Astrocyte (in vitro differentiated cells and primary cell): ENCODE measurements around the gene TMEM59. TPM values are rescaled to one million over a fixed set of nuclear protein-coding genes. Genes with fewer than 3 reads are reported as not detected.
"Not testable (repeated sequence)": the region's sequence is repeated elsewhere in the genome, so short reads cannot be mapped to it uniquely, and the experiment has no call there.

Experiments
- DNase-seq: peaks from one replicate; pipeline ENCODE4 v3.0.0-alpha.2; 2010; ENCODE audit warnings: low read depth
- FAIRE-seq: peaks from 2 replicates; lab custom pipeline; 2011; peaks lifted over from hg19 to GRCh38; lab: Jason Lieb, UNC
- H2AFZ ChIP-seq: 2 replicates; pipeline ENCODE4 v1.6.0; 2012; ENCODE audit warnings: low read depth, low read length, inconsistent platforms
- H3K27ac ChIP-seq: 2 replicates; pipeline ENCODE4 v1.5.1; 2011; ENCODE audit warnings: low read depth, low read length, inconsistent platforms
- H3K27me3 ChIP-seq: 2 replicates; pipeline ENCODE4 v1.6.0; 2011; ENCODE audit warnings: low read length, inconsistent platforms; ENCODE audit not compliant: insufficient read depth
- H3K36me3 ChIP-seq: 2 replicates; pipeline ENCODE4 v1.5.1; 2011; ENCODE audit warnings: low read length, inconsistent platforms; ENCODE audit not compliant: insufficient read depth
- H3K4me1 ChIP-seq: 2 replicates; pipeline ENCODE4 v1.5.1; 2011; ENCODE audit warnings: low read length, inconsistent platforms; ENCODE audit not compliant: insufficient read depth
- H3K4me2 ChIP-seq: 2 replicates; pipeline ENCODE4 v1.6.0; 2012; ENCODE audit warnings: low read length, inconsistent platforms
- H3K4me3 ChIP-seq: 2 replicates; pipeline ENCODE4 v1.5.1; 2011; ENCODE audit warnings: low read depth, mild to moderate bottlenecking, low read length, inconsistent platforms; ENCODE audit not compliant: insufficient read depth
- H3K79me2 ChIP-seq: 2 replicates; pipeline ENCODE4 v1.6.0; 2012; ENCODE audit warnings: mild to moderate bottlenecking, low read length, inconsistent platforms; ENCODE audit not compliant: insufficient read depth
- H3K9ac ChIP-seq: 2 replicates; pipeline ENCODE4 v1.6.0; 2012; ENCODE audit warnings: mild to moderate bottlenecking, low read length, inconsistent platforms
- H3K9me3 ChIP-seq: 2 replicates; pipeline ENCODE4 v1.5.1; 2012; ENCODE audit warnings: low read depth, mild to moderate bottlenecking, low read length, inconsistent platforms; ENCODE audit not compliant: insufficient read depth
- H4K20me1 ChIP-seq: 2 replicates; pipeline ENCODE4 v1.6.0; 2012; ENCODE audit warnings: low read length, inconsistent platforms; ENCODE audit not compliant: insufficient read depth
- H3K27ac Mint-ChIP-seq: one replicate; pipeline ENCODE4 v1.8.0; 2021; ENCODE audit warnings: mild to moderate bottlenecking, mixed read lengths; ENCODE audit not compliant: unreplicated experiment
- H3K27me3 Mint-ChIP-seq: one replicate; pipeline ENCODE4 v1.8.0; 2021; ENCODE audit warnings: low read depth, mixed read lengths; ENCODE audit not compliant: unreplicated experiment
- H3K36me3 Mint-ChIP-seq: one replicate; pipeline ENCODE4 v1.8.0; 2021; ENCODE audit warnings: low read depth, mixed read lengths; ENCODE audit not compliant: unreplicated experiment
- H3K4me1 Mint-ChIP-seq: one replicate; pipeline ENCODE4 v1.8.0; 2021; ENCODE audit warnings: low read depth, mixed read lengths; ENCODE audit not compliant: unreplicated experiment
- H3K4me3 Mint-ChIP-seq: one replicate; pipeline ENCODE4 v1.8.0; 2021; ENCODE audit warnings: mild to moderate bottlenecking, moderate library complexity, mixed read lengths; ENCODE audit not compliant: unreplicated experiment
- H3K9me3 Mint-ChIP-seq: one replicate; pipeline ENCODE4 v1.8.0; 2021; ENCODE audit warnings: mild to moderate bottlenecking, mixed read lengths; ENCODE audit not compliant: unreplicated experiment
- EZH2 ChIP-seq: IDR thresholded peaks from 2 replicates; pipeline ENCODE4 v1.6.1; 2012; ENCODE audit warnings: mild to moderate bottlenecking, low read length, inconsistent platforms; ENCODE audit not compliant: insufficient read depth
- total RNA-seq: library from RNA; stranded (reverse); gene quantifications from 2 replicates; pipeline ENCODE4 v1.2.1, GENCODE V29; 2021
- TF ChIP-seq, protein P1 (sequence below): IDR thresholded peaks from 2 replicates; pipeline ENCODE4 v1.5.1; 2011; ENCODE audit warnings: low read depth, mild to moderate bottlenecking, inconsistent platforms, low read length, moderate library complexity; ENCODE audit not compliant: insufficient read depth

The TMEM59 gene
- total RNA-seq, 1 donor from 2014 or later = 315 TPM

DNA sequence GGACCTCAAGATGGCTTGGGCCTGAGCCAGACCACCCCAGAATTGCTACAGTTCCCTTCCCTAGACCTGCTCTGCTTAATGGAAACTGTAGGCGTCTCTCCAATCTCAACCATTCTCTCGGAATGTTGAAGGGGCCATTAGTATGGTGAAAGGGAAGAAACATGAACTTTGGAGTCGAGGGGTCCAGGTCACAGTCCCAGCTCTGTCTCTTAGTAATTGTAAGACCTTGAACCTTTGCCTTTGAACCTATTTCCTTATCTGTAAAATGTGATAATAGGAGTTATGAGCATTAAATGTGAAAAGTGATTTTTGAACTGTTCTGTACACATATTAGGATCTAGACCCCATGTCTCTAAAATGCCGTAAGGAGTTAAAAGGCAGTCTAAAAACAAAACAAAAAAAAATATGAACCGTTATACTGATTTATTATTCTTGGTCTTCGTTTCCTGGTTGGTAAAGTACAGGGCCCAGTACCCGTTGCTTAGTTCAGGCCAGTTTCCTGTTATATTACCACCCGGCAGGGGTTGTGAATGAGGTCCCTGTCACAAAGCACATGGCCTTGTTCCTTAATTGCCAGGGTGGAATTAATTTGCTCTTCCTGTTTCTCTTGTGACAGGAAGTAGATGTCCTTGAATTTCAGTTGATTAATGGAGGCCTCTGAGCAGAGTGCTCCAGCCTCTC, 42.7 kb upstream of the TMEM59 start:
- Histone ChIP-seq H3K9ac (no peak overlapping the region), H3K4me3 (no peak overlapping the region), H3K9me3 (no peaks in the 10 kb centered on the region), H3K4me1 (no peaks in the 10 kb centered on the region), H4K20me1 (no peaks in the 10 kb centered on the region), H3K36me3 (no peaks in the 10 kb centered on the region), H3K27me3 (no peaks in the 10 kb centered on the region), H3K4me2 (no peak overlapping the region), H3K79me2 (no peaks in the 10 kb centered on the region), H3K27ac (no peak overlapping the region), H2AFZ (no peak overlapping the region)
- no peak overlapping the region for H3K27ac Mint-ChIP-seq
- no peaks in the 10 kb centered on the region for H3K9me3 Mint-ChIP-seq
- H3K36me3 Mint-ChIP-seq = peaks cover 10% of the 10 kb centered on the region
- H3K4me3 Mint-ChIP-seq = no peak overlapping the region
- DNase-seq (no peak), FAIRE-seq (no peak)
- no peak for TF ChIP-seq EZH2
- TF ChIP-seq, protein P1, sequence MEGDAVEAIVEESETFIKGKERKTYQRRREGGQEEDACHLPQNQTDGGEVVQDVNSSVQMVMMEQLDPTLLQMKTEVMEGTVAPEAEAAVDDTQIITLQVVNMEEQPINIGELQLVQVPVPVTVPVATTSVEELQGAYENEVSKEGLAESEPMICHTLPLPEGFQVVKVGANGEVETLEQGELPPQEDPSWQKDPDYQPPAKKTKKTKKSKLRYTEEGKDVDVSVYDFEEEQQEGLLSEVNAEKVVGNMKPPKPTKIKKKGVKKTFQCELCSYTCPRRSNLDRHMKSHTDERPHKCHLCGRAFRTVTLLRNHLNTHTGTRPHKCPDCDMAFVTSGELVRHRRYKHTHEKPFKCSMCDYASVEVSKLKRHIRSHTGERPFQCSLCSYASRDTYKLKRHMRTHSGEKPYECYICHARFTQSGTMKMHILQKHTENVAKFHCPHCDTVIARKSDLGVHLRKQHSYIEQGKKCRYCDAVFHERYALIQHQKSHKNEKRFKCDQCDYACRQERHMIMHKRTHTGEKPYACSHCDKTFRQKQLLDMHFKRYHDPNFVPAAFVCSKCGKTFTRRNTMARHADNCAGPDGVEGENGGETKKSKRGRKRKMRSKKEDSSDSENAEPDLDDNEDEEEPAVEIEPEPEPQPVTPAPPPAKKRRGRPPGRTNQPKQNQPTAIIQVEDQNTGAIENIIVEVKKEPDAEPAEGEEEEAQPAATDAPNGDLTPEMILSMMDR = no peak
- H3K4me1 Mint-ChIP-seq = no peaks in the 10 kb centered on the region
- no peaks in the 10 kb centered on the region for H3K27me3 Mint-ChIP-seq

DNA sequence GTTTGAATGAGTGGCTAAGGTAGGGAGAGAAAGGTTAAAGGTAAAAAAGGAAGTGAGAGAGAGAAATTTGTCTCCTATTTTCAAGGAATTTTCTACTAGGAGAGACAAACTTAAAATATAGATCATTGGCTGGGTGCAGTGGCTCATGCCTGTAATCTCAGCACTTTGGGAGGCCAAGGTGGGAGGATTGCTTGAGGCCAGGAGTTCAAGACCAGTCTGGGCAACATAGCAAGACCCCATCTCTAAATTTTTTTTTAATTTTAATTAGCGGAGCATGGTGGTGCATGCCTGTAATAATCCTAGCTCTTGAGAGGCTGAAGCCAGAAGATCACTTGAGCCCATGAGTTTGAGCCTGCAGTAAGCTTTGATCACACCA, 41.7 kb upstream of the TMEM59 start:
- not testable (repeated sequence) for H3K4me3 ChIP-seq, H3K27me3 Mint-ChIP-seq, H3K4me2 ChIP-seq, H2AFZ ChIP-seq, H3K79me2 ChIP-seq, H3K4me3 Mint-ChIP-seq, H3K27ac ChIP-seq, H3K36me3 ChIP-seq, DNase-seq, H3K4me1 ChIP-seq, H3K4me1 Mint-ChIP-seq, H3K9ac ChIP-seq, H4K20me1 ChIP-seq, H3K9me3 Mint-ChIP-seq, H3K9me3 ChIP-seq, FAIRE-seq, H3K27ac Mint-ChIP-seq, H3K27me3 ChIP-seq, H3K36me3 Mint-ChIP-seq

DNA sequence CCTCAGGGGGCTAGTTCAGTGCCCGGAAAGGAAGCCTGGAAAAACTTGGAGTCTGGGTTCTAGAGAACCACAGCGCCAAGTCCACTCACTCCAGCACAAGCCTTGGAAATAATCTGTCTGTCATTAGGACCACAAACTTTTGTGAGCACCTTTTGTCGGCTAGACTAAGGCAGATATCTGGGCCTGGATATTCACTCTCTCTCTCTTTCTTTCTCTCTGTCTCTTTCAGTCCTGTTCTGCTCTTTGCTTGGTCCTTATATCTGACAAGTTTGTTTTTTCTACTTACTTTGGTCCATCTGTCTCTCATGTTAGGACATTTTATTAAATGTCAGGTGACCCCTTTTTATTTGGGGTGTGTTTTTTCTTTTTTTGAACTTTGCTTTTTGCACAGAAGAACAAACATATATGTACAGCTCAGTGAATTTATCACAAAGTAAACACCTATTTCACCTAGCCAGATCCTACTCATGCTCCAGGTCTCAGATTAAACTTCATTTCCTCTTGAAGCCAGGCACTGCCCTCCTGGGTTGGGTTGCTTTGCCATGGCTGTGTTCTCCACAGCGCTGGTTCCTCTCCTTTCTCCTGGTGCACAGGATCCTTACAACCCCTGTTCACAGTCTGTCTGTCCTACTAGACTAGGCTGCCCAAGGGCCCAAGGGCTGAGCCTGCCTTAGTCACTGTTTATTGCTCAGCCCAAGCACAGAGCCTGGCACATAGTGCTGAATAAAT, 41.2 kb upstream of the TMEM59 start:
- no peaks in the 10 kb centered on the region for H3K27me3 Mint-ChIP-seq
- Histone ChIP-seq H3K27me3 (no peaks in the 10 kb centered on the region), H3K4me2 (no peak overlapping the region), H3K27ac (no peak overlapping the region), H3K4me1 (no peaks in the 10 kb centered on the region), H3K36me3 (no peaks in the 10 kb centered on the region), H3K9ac (no peak overlapping the region), H3K9me3 (no peaks in the 10 kb centered on the region), H2AFZ (no peak overlapping the region), H3K4me3 (no peak overlapping the region), H3K79me2 (no peaks in the 10 kb centered on the region), H4K20me1 (no peaks in the 10 kb centered on the region)
- no peaks in the 10 kb centered on the region for H3K9me3 Mint-ChIP-seq
- no peak for FAIRE-seq
- TF ChIP-seq, protein P1 = no peak
- no peak for TF ChIP-seq EZH2
- DNase-seq = no peak
- no peaks in the 10 kb centered on the region for H3K4me1 Mint-ChIP-seq
- H3K36me3 Mint-ChIP-seq = peaks cover 10% of the 10 kb centered on the region
- H3K27ac Mint-ChIP-seq = no peak overlapping the region
- no peak overlapping the region for H3K4me3 Mint-ChIP-seq
